Mesenchymal stem cell (in vitro differentiated cells and primary cell): ENCODE data around the gene HOXD13.

Source experiments
- DNase-seq: peaks from one replicate; pipeline ENCODE4 v3.0.0-alpha.2; 2013
- H2AFZ ChIP-seq: one replicate; pipeline ENCODE4 v1.6.1; 2013; ENCODE audit warnings: low read depth, mild to moderate bottlenecking, control low read depth, inconsistent platforms, low read length, moderate library complexity
- H2AK5ac ChIP-seq: 2 replicates; pipeline ENCODE4 v1.6.1; 2013; ENCODE audit warnings: low read length, moderate library complexity, mild to moderate bottlenecking, inconsistent platforms; ENCODE audit not compliant: severe bottlenecking
- H2BK120ac ChIP-seq: one replicate; pipeline ENCODE4 v1.6.1; 2013; ENCODE audit warnings: low read depth, mild to moderate bottlenecking, inconsistent platforms, low read length, moderate library complexity
- H2BK12ac ChIP-seq, 2 experiments: one replicate each; pipeline ENCODE4 v1.6.1; 2013; ENCODE audit warnings: inconsistent platforms in 2 of 2, low read length in 2 of 2, mild to moderate bottlenecking in 2 of 2, moderate library complexity in 2 of 2, control low read depth in 1 of 2
- H2BK15ac ChIP-seq: one replicate; pipeline ENCODE4 v1.6.1; 2013; ENCODE audit warnings: mild to moderate bottlenecking, low read depth, inconsistent platforms; ENCODE audit not compliant: poor library complexity, severe bottlenecking
- H2BK5ac ChIP-seq: 2 replicates; pipeline ENCODE4 v1.6.1; 2013; ENCODE audit warnings: low read depth, mild to moderate bottlenecking, low read length, control low read depth, inconsistent platforms; ENCODE audit not compliant: poor library complexity, severe bottlenecking
- H3K14ac ChIP-seq, 2 experiments: one replicate each; pipeline ENCODE4 v1.6.1; 2013; ENCODE audit warnings: inconsistent platforms in 2 of 2, low read length in 2 of 2, control low read depth in 1 of 2, mild to moderate bottlenecking in 1 of 2, moderate library complexity in 1 of 2
- H3K18ac ChIP-seq, 2 experiments: one replicate each; pipeline ENCODE4 v1.6.1; 2013; ENCODE audit warnings: inconsistent platforms in 2 of 2, low read length in 2 of 2, control low read depth in 1 of 2, low read depth in 1 of 2, mild to moderate bottlenecking in 1 of 2
- H3K23ac ChIP-seq, 2 experiments: one replicate each; pipeline ENCODE4 v1.6.1; 2013; ENCODE audit warnings: inconsistent platforms in 2 of 2, low read length in 2 of 2, mild to moderate bottlenecking in 2 of 2, moderate library complexity in 2 of 2, control low read depth in 1 of 2
- H3K27ac ChIP-seq: 2 replicates; pipeline ENCODE4 v1.5.1; 2013; ENCODE audit warnings: mild to moderate bottlenecking, moderate library complexity, low read length, control low read depth, inconsistent platforms; ENCODE audit not compliant: poor library complexity, severe bottlenecking
- H3K27me3 ChIP-seq, 2 experiments: 2 replicates each; pipeline versions ENCODE4 v1.6.1 to v1.7.0; 2013; ENCODE audit warnings: low read length in 2 of 2, mild to moderate bottlenecking in 2 of 2, moderate library complexity in 2 of 2, control low read depth in 1 of 2, inconsistent platforms in 1 of 2; ENCODE audit not compliant: control insufficient read depth in 1 of 2, insufficient read depth in 1 of 2
- H3K36me3 ChIP-seq, 2 experiments: 2 replicates each; pipeline versions ENCODE4 v1.6.1 to v1.7.0; 2013; ENCODE audit warnings: low read length in 2 of 2, control low read depth in 1 of 2, inconsistent platforms in 1 of 2, low read depth in 1 of 2, mild to moderate bottlenecking in 1 of 2; ENCODE audit not compliant: insufficient read depth in 2 of 2, control insufficient read depth in 1 of 2
- H3K4ac ChIP-seq, 2 experiments: one replicate each; pipeline ENCODE4 v1.6.1; 2013; ENCODE audit warnings: inconsistent platforms in 2 of 2, low read length in 2 of 2, mild to moderate bottlenecking in 2 of 2, moderate library complexity in 2 of 2, control low read depth in 1 of 2, low read depth in 1 of 2
- H3K4me1 ChIP-seq: 2 replicates; pipeline ENCODE4 v1.6.1; 2013; ENCODE audit warnings: low read depth, low read length, control low read depth; ENCODE audit not compliant: control insufficient read depth, insufficient read depth
- H3K4me2 ChIP-seq: 2 replicates; pipeline ENCODE4 v1.6.1; 2013; ENCODE audit warnings: low read length, mild to moderate bottlenecking, inconsistent platforms; ENCODE audit not compliant: poor library complexity, severe bottlenecking
- H3K4me3 ChIP-seq, 2 experiments: 2 replicates each; pipeline versions ENCODE4 v1.5.1 to v1.7.0; 2013; ENCODE audit warnings: low read length in 2 of 2, mild to moderate bottlenecking in 2 of 2, control low read depth in 1 of 2, low read depth in 1 of 2; ENCODE audit not compliant: insufficient read depth in 1 of 2
- H3K79me1 ChIP-seq: replicated peaks from 2 replicates; pipeline ENCODE4 v1.6.1; 2013; ENCODE audit warnings: mild to moderate bottlenecking, control low read depth, low read length, inconsistent platforms; ENCODE audit not compliant: poor library complexity, severe bottlenecking
- H3K9ac ChIP-seq: 2 replicates; pipeline ENCODE4 v1.7.0; 2013; ENCODE audit warnings: mild to moderate bottlenecking, low read length, moderate library complexity
- H3K9me3 ChIP-seq: 2 replicates; pipeline ENCODE4 v1.7.0; 2013; ENCODE audit warnings: mild to moderate bottlenecking, low read length; ENCODE audit not compliant: control insufficient read depth
- H4K8ac ChIP-seq: one replicate; pipeline ENCODE4 v1.6.1; 2013; ENCODE audit warnings: inconsistent platforms, mild to moderate bottlenecking, low read length, moderate library complexity
- H4K91ac ChIP-seq: one replicate; pipeline ENCODE4 v1.6.1; 2013; ENCODE audit warnings: mild to moderate bottlenecking, low read length, inconsistent platforms
- WGBS: methylation state at CpG from one replicate; pipeline ENCODE4 v1.1.7; 2013; ENCODE audit warnings: mixed read lengths; 5-methylcytosine and 5-hydroxymethylcytosine counted together

The HOXD13 gene

DNA sequence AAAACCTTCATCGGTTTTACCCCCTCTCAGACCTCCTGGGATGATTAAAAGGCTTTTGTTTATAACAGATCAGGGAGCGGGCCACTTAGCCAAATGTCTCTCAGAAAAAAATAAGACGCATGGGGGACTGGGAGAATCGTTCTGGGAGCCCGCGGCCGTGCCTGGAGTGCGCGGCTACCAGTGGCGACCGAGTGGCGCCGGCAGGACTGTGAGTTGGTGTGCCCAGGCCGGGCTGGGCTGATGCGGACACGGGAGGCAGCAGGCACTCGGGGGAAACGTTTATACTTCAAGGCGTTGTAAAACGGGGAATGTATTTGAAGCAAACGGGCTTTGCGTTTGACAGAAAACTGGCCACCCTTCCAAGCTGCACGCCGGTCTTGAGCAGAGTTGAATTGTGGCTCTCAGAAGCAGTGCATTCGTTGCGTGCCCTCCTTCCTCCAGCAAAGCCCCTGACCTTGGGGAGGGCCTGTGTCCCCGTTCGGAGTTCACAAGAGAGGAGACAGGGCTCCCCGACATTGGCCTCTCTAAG lies 19.4 kb downstream of the HOXD13 start:
- peaks cover 90 to 94% of the 10 kb centered on the region in 2 experiments for H3K27me3 ChIP-seq
- 2% methylated on average over 28 of the region's 29 CpGs for WGBS

DNA sequence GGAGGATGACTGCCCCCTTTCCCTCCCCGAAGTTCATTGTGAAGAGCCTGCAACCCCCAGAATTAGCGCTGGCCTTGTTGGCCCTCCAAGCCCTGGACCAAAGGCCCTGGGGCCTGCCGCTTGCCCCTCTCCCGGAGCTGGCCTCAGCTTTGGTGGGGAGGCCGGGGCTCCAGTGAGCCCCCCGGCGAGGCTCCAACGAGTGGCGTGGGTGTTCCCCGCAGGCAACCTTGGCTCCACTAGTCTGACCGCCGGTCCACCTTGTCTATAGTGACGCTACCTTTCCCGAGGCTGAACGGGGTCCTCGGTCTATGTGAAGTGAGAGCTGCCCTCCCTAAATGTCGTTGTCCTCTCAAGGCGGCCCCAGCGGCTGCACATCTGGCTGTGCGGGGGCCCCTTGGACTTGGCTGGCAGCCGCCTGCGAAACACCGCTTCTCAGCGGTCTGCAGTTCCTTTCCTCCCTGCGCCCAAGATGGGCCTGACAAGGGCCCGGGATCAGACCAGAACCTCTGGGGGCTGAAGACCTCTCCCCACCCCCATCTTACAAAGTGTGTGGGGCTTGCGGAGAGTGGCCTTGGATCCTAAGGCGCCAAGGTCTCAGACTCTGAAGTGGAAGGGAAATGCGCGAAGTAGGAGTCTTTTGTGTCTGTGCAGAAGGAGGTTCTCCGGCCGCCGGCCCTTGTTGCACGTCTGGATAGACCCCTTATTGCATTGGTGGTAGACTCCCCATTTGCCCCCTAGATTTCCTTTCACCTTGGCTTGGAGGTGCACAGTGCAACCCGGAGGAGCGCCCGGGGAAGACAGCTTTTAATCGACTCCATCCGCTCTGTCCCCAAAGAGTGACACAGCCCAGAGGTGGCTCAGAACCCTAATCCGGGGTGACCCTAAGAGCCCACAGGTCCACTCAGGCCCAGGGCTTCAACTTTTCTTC lies 20.1 kb downstream of the HOXD13 start:
- H4K8ac ChIP-seq, result no peak overlapping the region
- H3K4ac ChIP-seq, result no peak overlapping the region
- 7% methylated on average over 33 of the region's 40 CpGs for WGBS
- no peak overlapping the region for H3K14ac ChIP-seq
- H3K4me1 ChIP-seq, result peaks cover 12% of the 10 kb centered on the region
- no peak overlapping the region for H2BK5ac ChIP-seq
- H3K27ac ChIP-seq, result no peak overlapping the region
- H3K23ac ChIP-seq, result no peak overlapping the region
- no peak overlapping the region for H3K4me2 ChIP-seq
- no peaks in the 10 kb centered on the region for H3K9me3 ChIP-seq
- no peaks in the 10 kb centered on the region for H3K36me3 ChIP-seq
- H2BK12ac ChIP-seq, result no peak overlapping the region
- H3K27me3 ChIP-seq, result peaks cover 93 to 96% of the 10 kb centered on the region in 2 experiments
- no peak overlapping the region for H3K9ac ChIP-seq
- no peak overlapping the region for H2BK15ac ChIP-seq
- H3K18ac ChIP-seq, result no peak overlapping the region
- H3K79me1 ChIP-seq, result no peaks in the 10 kb centered on the region
- no peak overlapping the region for H4K91ac ChIP-seq
- DNase-seq, result no peak
- no peak overlapping the region for H2BK120ac ChIP-seq
- H2AFZ ChIP-seq, result no peak overlapping the region
- no peak overlapping the region for H3K4me3 ChIP-seq
- no peak overlapping the region for H2AK5ac ChIP-seq

More for the DNA sequence above, 19.4 kb downstream of the HOXD13 start:
- H2BK12ac ChIP-seq, result no peak overlapping the region
- H3K23ac ChIP-seq, result no peak overlapping the region
- no peak overlapping the region for H3K14ac ChIP-seq
- no peak overlapping the region for H3K9ac ChIP-seq
- no peak for DNase-seq
- H2BK15ac ChIP-seq, result no peak overlapping the region
- no peak overlapping the region for H2BK120ac ChIP-seq
- no peak overlapping the region for H3K4me3 ChIP-seq
- no peaks in the 10 kb centered on the region for H3K79me1 ChIP-seq
- no peaks in the 10 kb centered on the region for H3K9me3 ChIP-seq
- no peak overlapping the region for H4K91ac ChIP-seq
- H3K27ac ChIP-seq, result no peak overlapping the region
- H3K4me1 ChIP-seq, result peaks cover 18% of the 10 kb centered on the region
- H3K4ac ChIP-seq, result no peak overlapping the region
- H4K8ac ChIP-seq, result no peak overlapping the region
- no peak overlapping the region for H2BK5ac ChIP-seq
- no peak overlapping the region for H2AFZ ChIP-seq
- H3K36me3 ChIP-seq, result no peaks in the 10 kb centered on the region
- no peak overlapping the region for H3K4me2 ChIP-seq
- no peak overlapping the region for H3K18ac ChIP-seq
- H2AK5ac ChIP-seq, result no peak overlapping the region

DNA sequence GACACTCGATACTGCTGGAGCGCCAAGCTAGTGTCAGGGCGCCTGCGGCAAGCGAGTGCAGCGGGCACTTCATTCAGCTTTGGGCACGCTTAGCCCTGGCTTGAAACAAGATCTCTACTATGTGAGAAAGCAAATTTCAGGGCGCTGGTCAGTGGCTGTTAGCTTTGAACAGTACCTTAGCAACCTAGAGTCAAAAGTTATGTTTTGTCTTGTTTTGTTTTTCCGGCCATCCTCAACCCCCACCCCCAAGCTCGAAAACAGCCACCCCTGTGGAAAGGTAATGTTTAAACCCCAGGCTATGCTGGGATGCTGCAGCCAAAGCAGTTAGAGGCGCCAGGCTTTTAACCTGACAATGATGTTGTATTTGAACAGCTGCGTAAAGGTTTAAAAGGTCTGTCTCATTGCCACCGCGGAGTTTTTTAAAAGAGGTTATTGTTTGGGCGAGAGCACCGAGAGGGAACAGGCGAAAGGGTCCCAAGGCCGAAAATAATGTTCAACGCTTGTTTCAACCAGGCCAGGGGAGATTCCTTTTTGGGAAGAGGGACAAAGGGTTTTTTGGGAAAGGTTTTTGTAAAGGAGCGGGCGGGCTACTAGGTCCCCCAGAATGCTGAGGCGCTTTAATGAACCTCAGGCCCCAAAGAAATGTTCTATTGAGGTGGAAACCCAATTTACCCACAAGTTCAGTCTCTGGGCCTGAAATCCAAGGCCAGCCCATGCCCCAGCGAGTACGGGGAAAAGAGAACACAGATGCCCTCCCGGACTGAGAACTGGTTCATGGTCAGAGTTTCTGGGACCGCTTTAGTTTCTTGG lies 21.8 kb downstream of the HOXD13 start:
- Histone ChIP-seq H3K4ac (no peak overlapping the region), H3K14ac (no peak overlapping the region), H4K91ac (no peak overlapping the region), H2BK12ac (no peak overlapping the region), H4K8ac (no peak overlapping the region), H3K79me1 (no peaks in the 10 kb centered on the region), H3K27ac (no peak overlapping the region), H2AFZ (no peak overlapping the region), H2BK5ac (no peak overlapping the region), H2BK120ac (no peak overlapping the region), H3K4me1 (peaks cover 9% of the 10 kb centered on the region), H3K23ac (no peak overlapping the region), H3K27me3 (peaks cover 97 to 99% of the 10 kb centered on the region in 2 experiments), H2BK15ac (no peak overlapping the region), H3K9ac (no peak overlapping the region), H3K36me3 (no peaks in the 10 kb centered on the region), H3K4me3 (no peak overlapping the region), H2AK5ac (no peak overlapping the region), H3K9me3 (no peaks in the 10 kb centered on the region), H3K18ac (no peak overlapping the region), H3K4me2 (no peak overlapping the region)
- no peak for DNase-seq
- 5% methylated on average over 24 of the region's 26 CpGs for WGBS
